Endothelial cell of umbilical vein (primary cell): ENCODE measurements around the gene C14orf180. TPM values are rescaled to one million over a fixed set of nuclear protein-coding genes. Genes with fewer than 3 reads are reported as not detected.

Experiments
- BruUV-seq: library from RNA; stranded (reverse); fragments of 400-500 nt; replicated peaks from 2 replicates; lab custom pipeline; 2021; lab: Mats Ljungman, UMichigan
- CTCF ChIA-PET: fragments of 300-600, 350-600 bp; sonication (Branson Sonifier 250); formaldehyde crosslinking; loops from one replicate; lab custom pipeline; 2021; ENCODE audit warnings: antibody characterized with exemption, inconsistent platforms; lab: Charles Lee
- POLR2A ChIA-PET: fragments of 300-600, 350-600 bp; sonication (Branson Sonifier 250); formaldehyde crosslinking; loops from one replicate; lab custom pipeline; 2021; ENCODE audit warnings: antibody characterized with exemption, inconsistent platforms; lab: Charles Lee
- DNase-seq: peaks from one replicate; pipeline ENCODE4 v3.0.0-alpha.2; 2011; ENCODE audit warnings: low read depth, low spot score
- FAIRE-seq: peaks from 2 replicates; lab custom pipeline; 2011; peaks lifted over from hg19 to GRCh38; lab: Jason Lieb, UNC
- H2AFZ ChIP-seq: 2 replicates; pipeline ENCODE4 v1.6.0; 2012; ENCODE audit warnings: low read depth, low read length, control low read depth, inconsistent platforms
- H3K27ac ChIP-seq: 2 replicates; pipeline ENCODE4 v1.5.1; 2011; ENCODE audit warnings: low read depth, mild to moderate bottlenecking, control low read depth, low read length, moderate library complexity; ENCODE audit not compliant: insufficient read depth
- H3K27me3 ChIP-seq, 2 experiments: 2 replicates each; pipeline versions ENCODE4 v1.6.0 to v1.6.1; 2011; ENCODE audit warnings: low read length in 2 of 2, mixed read lengths in 1 of 2; ENCODE audit not compliant: control insufficient read depth in 2 of 2, insufficient read depth in 2 of 2
- H3K36me3 ChIP-seq, 2 experiments: 2 replicates in 1 of 2; 3 replicates in 1 of 2; pipeline ENCODE4 v1.5.1; 2011; ENCODE audit warnings: low read length in 2 of 2, mild to moderate bottlenecking in 1 of 2, moderate library complexity in 1 of 2; ENCODE audit not compliant: control insufficient read depth in 2 of 2, insufficient read depth in 2 of 2; ENCODE audit errors: extremely low read depth in 1 of 2
- H3K4me1 ChIP-seq: 3 replicates; pipeline ENCODE4 v1.5.1; 2011; ENCODE audit warnings: mild to moderate bottlenecking, low read length; ENCODE audit not compliant: control insufficient read depth, insufficient read depth; ENCODE audit errors: extremely low read depth
- H3K4me2 ChIP-seq: 2 replicates; pipeline ENCODE4 v1.6.1; 2011; ENCODE audit warnings: low read length, control low read depth, mixed read lengths; ENCODE audit not compliant: insufficient read depth
- H3K4me3 ChIP-seq, 3 experiments: fragments of 200-600 bp in 1 of 3; sonication (generic), shearing (Covaris generic) in 1 of 3; replicated peaks in 1 of 3; 2 replicates each; pipeline ENCODE4 v1.5.1; 2011 to 2016; ENCODE audit warnings: control low read depth in 3 of 3, low read length in 3 of 3, mild to moderate bottlenecking in 2 of 3, inconsistent platforms in 1 of 3, low read depth in 1 of 3, moderate library complexity in 1 of 3; ENCODE audit not compliant: insufficient read depth in 1 of 3
- H3K79me2 ChIP-seq: 2 replicates; pipeline ENCODE4 v1.6.0; 2012; ENCODE audit warnings: low read length, inconsistent platforms; ENCODE audit not compliant: control insufficient read depth, insufficient read depth
- H3K9ac ChIP-seq: replicated peaks from 2 replicates; pipeline ENCODE3; 2011; ENCODE audit warnings: low read length, control low read depth; ENCODE audit not compliant: insufficient read depth; ENCODE audit errors: extremely low read depth
- H3K9me1 ChIP-seq: replicated peaks from 3 replicates; pipeline ENCODE4 v1.6.0; 2011; ENCODE audit warnings: mild to moderate bottlenecking, low read length; ENCODE audit not compliant: control insufficient read depth, insufficient read depth; ENCODE audit errors: extremely low read depth
- H3K9me3 ChIP-seq: replicated peaks from 2 replicates; pipeline ENCODE4 v1.5.1; 2012; ENCODE audit warnings: low read length, inconsistent platforms; ENCODE audit not compliant: control insufficient read depth, insufficient read depth
- H4K20me1 ChIP-seq: replicated peaks from 2 replicates; pipeline ENCODE3; 2011; ENCODE audit warnings: mild to moderate bottlenecking, low read length; ENCODE audit not compliant: control insufficient read depth, insufficient read depth; ENCODE audit errors: extremely low read depth
- CTCF ChIP-seq, 2 donors: IDR thresholded peaks; 1 replicate in 1 of 2; 2 replicates in 1 of 2; pipeline ENCODE4 v1.5.1; 2011; ENCODE audit warnings: low read length in 2 of 2, mild to moderate bottlenecking in 2 of 2, moderate library complexity in 2 of 2, control low read depth in 1 of 2, inconsistent platforms in 1 of 2, low read depth in 1 of 2; ENCODE audit not compliant: insufficient read depth in 1 of 2; ENCODE audit errors: extremely low read depth in 1 of 2
- EZH2 ChIP-seq: IDR thresholded peaks from 2 replicates; pipeline ENCODE4 v1.6.1; 2012; ENCODE audit warnings: borderline replicate concordance, low read depth, mild to moderate bottlenecking, moderate library complexity, low read length, inconsistent platforms; ENCODE audit not compliant: severe bottlenecking
- FOS ChIP-seq: IDR thresholded peaks from 2 replicates; pipeline ENCODE4 v1.6.1; 2011; ENCODE audit warnings: mild to moderate bottlenecking, low read length, moderate library complexity, borderline replicate concordance; ENCODE audit not compliant: insufficient read depth
- MAX ChIP-seq: IDR thresholded peaks from 2 replicates; pipeline ENCODE4 v1.6.1; 2011; ENCODE audit not compliant: insufficient read depth, insufficient read length
- MYC ChIP-seq: IDR thresholded peaks from one replicate; pipeline ENCODE4 v1.6.1; 2011; ENCODE audit warnings: mild to moderate bottlenecking, low read depth, low read length
- POLR2A ChIP-seq: IDR thresholded peaks from 2 replicates; pipeline ENCODE4 v1.6.1; 2012; ENCODE audit warnings: low read depth, mild to moderate bottlenecking, control low read depth, low read length
- POLR2AphosphoS5 ChIP-seq: IDR thresholded peaks from 2 replicates; pipeline ENCODE4 v1.6.1; 2012; ENCODE audit warnings: low read depth, mild to moderate bottlenecking, control low read depth, low read length, moderate library complexity; ENCODE audit not compliant: insufficient read depth
- dilution Hi-C: fragments of 300-500 bp; cut with MboI; formaldehyde crosslinking; loops from one replicate; pipeline ENCODE4 v1.15.0; 2019; ENCODE audit warnings: low sequenced_read_pairs; ENCODE audit not compliant: extremely low pct_ligation_motif_present
- intact Hi-C: fragments of 100-400 bp; cut with micrococcal nuclease; formaldehyde crosslinking; loops from one replicate; pipeline ENCODE4 v1.10.0; 2022
- polyA plus RNA-seq, 4 experiments: library from polyadenylated mRNA; depleted of rRNA in 3 of 4; stranded (reverse) in 3 of 4; unstranded in 1 of 4; fragments of >200 nt; gene quantifications; 2 replicates each; pipeline versions ENCODE4 v1.2.1 to v1.2.3, GENCODE V29; 2011 to 2012; ENCODE audit warnings: missing spikeins in 1 of 4
- total RNA-seq: library from RNA; stranded (reverse); gene quantifications from 2 replicates; pipeline ENCODE4 v1.2.3, GENCODE V29; 2021

The C14orf180 gene
- total and polyA plus RNA-seq, 2 donors (not counting 3 experiments of a cell fraction or from before 2014, with no cell fraction given) = not detected

GRCh38 chr14:104586832-104587620 is 7.5 kb downstream of the C14orf180 start:
- Histone ChIP-seq H3K27ac (no peak overlapping the region), H3K4me1 (no peaks in the 10 kb centered on the region)

GRCh38 chr14:104587641-104588040 is 8.1 kb downstream of the C14orf180 start:
- no peaks in the 10 kb centered on the region for H3K9me3 ChIP-seq
- H3K4me2 ChIP-seq = no peak overlapping the region
- H3K9me1 ChIP-seq = no peaks in the 10 kb centered on the region
- no peak overlapping the region for H3K27ac ChIP-seq
- no peak overlapping the region for H2AFZ ChIP-seq
- no peaks in the 10 kb centered on the region for H4K20me1 ChIP-seq
- no peaks in the 10 kb centered on the region for H3K79me2 ChIP-seq
- no peak overlapping the region for H3K9ac ChIP-seq
- intact Hi-C loops (no loop called here), dilution Hi-C loops (no loop called here)
- POLR2A ChIA-PET = no interaction called here
- DNase-seq = no peak
- no peak for FAIRE-seq
- no peaks in the 10 kb centered on the region for H3K27me3 ChIP-seq
- no peak overlapping the region for H3K4me3 ChIP-seq
- no peaks in the 10 kb centered on the region for H3K4me1 ChIP-seq
- H3K36me3 ChIP-seq = no peaks in the 10 kb centered on the region
- CTCF ChIA-PET = no interaction called here
- TF ChIP-seq POLR2AphosphoS5 = no peak
- TF ChIP-seq MYC = no peak
- no peak for TF ChIP-seq EZH2
- no peak for TF ChIP-seq CTCF (IDR thresholded peaks at IDR 0.05; ENCODE audit: extremely low read depth in 1 of 2, insufficient read depth in 1 of 2, low read depth in 1 of 2, low read length in 2 of 2)
- TF ChIP-seq FOS = no peak
- TF ChIP-seq POLR2A = no peak
- no peak for TF ChIP-seq MAX
- BruUV-seq = no TSS peak

More at GRCh38 chr14:104586832-104587620, 7.5 kb downstream of the C14orf180 start:
- dilution Hi-C loops (no loop called here), intact Hi-C loops (no loop called here)
- Histone ChIP-seq H3K27me3 (no peaks in the 10 kb centered on the region), H3K79me2 (no peaks in the 10 kb centered on the region), H3K4me3 (no peak overlapping the region), H4K20me1 (no peaks in the 10 kb centered on the region), H3K36me3 (no peaks in the 10 kb centered on the region), H3K9me3 (no peaks in the 10 kb centered on the region), H2AFZ (no peak overlapping the region), H3K4me2 (no peak overlapping the region), H3K9ac (no peak overlapping the region), H3K9me1 (no peaks in the 10 kb centered on the region)
- ChIA-PET CTCF (no interaction called here), POLR2A (no interaction called here)
- FAIRE-seq (no peak), DNase-seq (no peak)
- no TSS peak for BruUV-seq
- no peak for TF ChIP-seq MAX
